ENCODE data around the gene TLE1. TPM values are rescaled to one million over a fixed set of nuclear protein-coding genes. Genes with fewer than 3 reads are reported as not detected.
"Not testable (repeated sequence)": the region's sequence is repeated elsewhere in the genome, so short reads cannot be mapped to it uniquely, and the experiment has no call there.

The TLE1 gene
- total RNA-seq, 1 experiment from 2014 or later: 97.7 TPM

- H3K27me3 Mint-ChIP-seq (ENCODE audit: low read depth); H3K4me3 Mint-ChIP-seq; ATAC-seq; H3K4me1 Mint-ChIP-seq; H3K36me3 Mint-ChIP-seq; H3K9me3 Mint-ChIP-seq; DNase-seq (ENCODE audit: low spot score); POLR2A ChIA-PET; CTCF ChIA-PET; H3K27ac Mint-ChIP-seq: not testable (repeated sequence)
Observed at GRCh38 chr9:81730498-81730897, 41.2 kb upstream of the TLE1 start.

- CTCF ChIA-PET: no interaction called here
- Mint-ChIP-seq H3K27ac (no peak overlapping the region), H3K4me1 (0 out of 2 replicates have a peak, but pooled peaks cover 2% of the 10 kb centered on the region), H3K27me3 (ENCODE audit: low read depth) (no peaks in the 10 kb centered on the region; the same call in 1 of the 2 replicates), H3K9me3 (peaks cover 8% of the 10 kb centered on the region), H3K36me3 (no peaks in the 10 kb centered on the region), H3K4me3 (no peak overlapping the region)
- TF ChIP-seq NR3C1 (CRISPR knock-in tag; conservative IDR thresholded peaks at IDR 0.05; ENCODE audit: low read depth): no peak
- no peak for ATAC-seq
- POLR2A ChIA-PET: no interaction called here
- DNase-seq (ENCODE audit: low spot score): no peak
Observed at GRCh38 chr9:81729135-81729534, 39.8 kb upstream of the TLE1 start.

GRCh38 chr9:81724242-81724889 lies 35.0 kb upstream of the TLE1 start:
- ChIA-PET CTCF (interaction anchor here (1.4 kb wide), 1 partner anchor 202 kb away, joined by 4 read pairs; no protein-coding TSS in a partner anchor), POLR2A (no interaction called here)
- Mint-ChIP-seq H3K36me3 (no peaks in the 10 kb centered on the region), H3K4me1 (peaks cover 17% of the 10 kb centered on the region), H3K27ac (no peak overlapping the region), H3K9me3 (peaks cover 4% of the 10 kb centered on the region; the same call in 1 of the 2 replicates), H3K4me3 (no peak overlapping the region), H3K27me3 (ENCODE audit: low read depth) (no peaks in the 10 kb centered on the region)
- no peak for DNase-seq (ENCODE audit: low spot score)
- no peak for ATAC-seq
- TF ChIP-seq ATF1 (CRISPR knock-in tag; IDR thresholded peaks at IDR 0.05) (no peak), ZSCAN18 (CRISPR knock-in tag; IDR thresholded peaks at IDR 0.05) (no peak), FOXP1 (CRISPR knock-in tag; IDR thresholded peaks at IDR 0.05; ENCODE audit: borderline replicate concordance) (no peak), USF1 (CRISPR knock-in tag; IDR thresholded peaks at IDR 0.05) (no peak), JUN (CRISPR knock-in tag; IDR thresholded peaks at IDR 0.05) (no peak), NR1H2 (CRISPR knock-in tag; IDR thresholded peaks at IDR 0.05) (no peak), SMAD4 (CRISPR knock-in tag; IDR thresholded peaks at IDR 0.05) (no peak), JAZF1 (CRISPR knock-in tag; IDR thresholded peaks at IDR 0.05) (no peak), RELA (CRISPR knock-in tag; IDR thresholded peaks at IDR 0.05; ENCODE audit: borderline replicate concordance) (no peak), HMGA2 (CRISPR knock-in tag; IDR thresholded peaks at IDR 0.05) (no peak)

GRCh38 chr9:81722277-81722676 lies 32.9 kb upstream of the TLE1 start:
- CTCF ChIA-PET: no interaction called here
- Mint-ChIP-seq H3K27ac (no peak overlapping the region), H3K4me1 (peaks cover 36% of the 10 kb centered on the region), H3K4me3 (no peak overlapping the region), H3K27me3 (ENCODE audit: low read depth) (no peaks in the 10 kb centered on the region; the same call in 1 of the 2 replicates), H3K36me3 (no peaks in the 10 kb centered on the region), H3K9me3 (peaks cover 6% of the 10 kb centered on the region; the same call in 1 of the 2 replicates)
- no peak for DNase-seq (ENCODE audit: low spot score)
- TF ChIP-seq ATF2 (CRISPR knock-in tag; IDR thresholded peaks at IDR 0.05; ENCODE audit: borderline replicate concordance, low read depth) (no peak), USF1 (CRISPR knock-in tag; IDR thresholded peaks at IDR 0.05) (no peak), SMAD4 (CRISPR knock-in tag; IDR thresholded peaks at IDR 0.05) (no peak), KAT7 (CRISPR knock-in tag; IDR thresholded peaks at IDR 0.05; ENCODE audit: borderline replicate concordance) (no peak), RELA (CRISPR knock-in tag; IDR thresholded peaks at IDR 0.05; ENCODE audit: borderline replicate concordance) (no peak), E2F1 (CRISPR knock-in tag; IDR thresholded peaks at IDR 0.05) (no peak), MYBL2 (CRISPR knock-in tag; IDR thresholded peaks at IDR 0.05) (no peak), ZNF121 (CRISPR knock-in tag; IDR thresholded peaks at IDR 0.05) (no peak), RORB (CRISPR knock-in tag; IDR thresholded peaks at IDR 0.05) (no peak), ZNF423 (CRISPR knock-in tag; IDR thresholded peaks at IDR 0.05) (no peak)
- ATAC-seq: no peak
- POLR2A ChIA-PET: no interaction called here
